DOHH2 (cell line): Measurements from ENCODE around the gene SPOCK2.

Source experiments
- H3F3A ChIP-seq: fragments of 200-600 bp; sonication (generic), shearing (Covaris generic); 2 replicates; pipeline ENCODE4 v1.6.0; 2016; ENCODE audit warnings: antibody characterized with exemption, mild to moderate bottlenecking; ENCODE audit not compliant: control insufficient read depth, insufficient read depth
- H3K27ac ChIP-seq: fragments of 200-600 bp; sonication (generic); 2 replicates; pipeline ENCODE4 v1.5.1; 2014; ENCODE audit warnings: low read depth, mild to moderate bottlenecking, low read length, moderate library complexity
- H3K27me3 ChIP-seq: fragments of 200-600 bp; sonication (generic); 2 replicates; pipeline ENCODE4 v1.6.1; 2014; ENCODE audit warnings: mild to moderate bottlenecking, low read length, mixed read lengths; ENCODE audit not compliant: control insufficient read depth
- H3K36me3 ChIP-seq: fragments of 200-600 bp; sonication (generic); 2 replicates; pipeline ENCODE4 v1.6.1; 2014; ENCODE audit warnings: mild to moderate bottlenecking, low read length, moderate library complexity, mixed read lengths; ENCODE audit not compliant: control insufficient read depth
- H3K4me1 ChIP-seq: fragments of 200-600 bp; sonication (generic); 2 replicates; pipeline ENCODE4 v1.6.1; 2014; ENCODE audit warnings: mild to moderate bottlenecking, low read length, mixed read lengths; ENCODE audit not compliant: control insufficient read depth
- H3K4me2 ChIP-seq: fragments of 200-600 bp; sonication (generic); 2 replicates; pipeline ENCODE4 v1.6.0; 2014; ENCODE audit warnings: mild to moderate bottlenecking, low read length, moderate library complexity
- H3K4me3 ChIP-seq: fragments of 200-600 bp; sonication (generic); 2 replicates; pipeline ENCODE4 v1.5.1; 2014; ENCODE audit warnings: mild to moderate bottlenecking, low read length, mixed read lengths
- H3K79me2 ChIP-seq: fragments of 200-600 bp; sonication (generic); 2 replicates; pipeline ENCODE4 v1.6.1; 2014; ENCODE audit warnings: mild to moderate bottlenecking, low read length, mixed read lengths; ENCODE audit not compliant: control insufficient read depth
- H3K9me2 ChIP-seq: fragments of 200-600 bp; sonication (generic); replicated peaks from 2 replicates; pipeline ENCODE4 v1.6.1; 2014; ENCODE audit warnings: mild to moderate bottlenecking, low read length, mixed read lengths; ENCODE audit not compliant: control insufficient read depth
- H3K9me3 ChIP-seq: fragments of 200-600 bp; sonication (generic); 2 replicates; pipeline ENCODE4 v1.6.1; 2014; ENCODE audit warnings: antibody characterized with exemption, low read length, mixed read lengths; ENCODE audit not compliant: control insufficient read depth, insufficient read depth
- H4K20me1 ChIP-seq: fragments of 200-600 bp; sonication (generic); 2 replicates; pipeline ENCODE4 v1.6.0; 2014; ENCODE audit warnings: low read depth, mild to moderate bottlenecking, antibody characterized with exemption, low read length, moderate library complexity; ENCODE audit not compliant: control insufficient read depth, insufficient read depth
- CTCF ChIP-seq: fragments of 200-600 bp; sonication (generic); IDR thresholded peaks from one replicate; pipeline ENCODE4 v1.5.1; 2014; ENCODE audit warnings: antibody characterized with exemption, mild to moderate bottlenecking, low read depth, low read length; ENCODE audit not compliant: poor library complexity, severe bottlenecking
- EZH2phosphoT487 ChIP-seq: fragments of 200-600 bp; sonication (generic); IDR thresholded peaks from 2 replicates; pipeline ENCODE4 v1.6.1; 2017; ENCODE audit warnings: borderline replicate concordance, mild to moderate bottlenecking, antibody characterized with exemption, low read length, moderate library complexity, mixed read lengths

The SPOCK2 gene

GRCh38 chr10:72124989-72125388 lies 36.6 kb upstream of the SPOCK2 start:
- H3K9me3 ChIP-seq, result no peaks in the 10 kb centered on the region
- no peaks in the 10 kb centered on the region for H3K9me2 ChIP-seq
- H3K4me2 ChIP-seq, result no peak overlapping the region
- 0 out of 2 replicates have a peak, but pooled peaks cover 2% of the 10 kb centered on the region for H3F3A ChIP-seq
- H3K4me3 ChIP-seq, result no peak overlapping the region
- H3K27ac ChIP-seq, result no peak overlapping the region
- no peaks in the 10 kb centered on the region for H3K27me3 ChIP-seq
- no peak for TF ChIP-seq CTCF
- TF ChIP-seq EZH2phosphoT487, result no peak
- H3K36me3 ChIP-seq, result peaks cover 13% of the 10 kb centered on the region
- H3K79me2 ChIP-seq, result no peaks in the 10 kb centered on the region
- no peaks in the 10 kb centered on the region for H4K20me1 ChIP-seq
- 0 out of 2 replicates have a peak, but pooled peaks cover 3% of the 10 kb centered on the region for H3K4me1 ChIP-seq

GRCh38 chr10:72124381-72124780 lies 36.0 kb upstream of the SPOCK2 start:
- Histone ChIP-seq H3K79me2 (no peaks in the 10 kb centered on the region), H3K4me3 (no peak overlapping the region), H3K27me3 (no peaks in the 10 kb centered on the region), H3K27ac (no peak overlapping the region), H3K36me3 (peaks cover 15% of the 10 kb centered on the region), H3F3A (0 out of 2 replicates have a peak, but pooled peaks cover 2% of the 10 kb centered on the region), H4K20me1 (no peaks in the 10 kb centered on the region), H3K4me2 (no peak overlapping the region), H3K9me3 (no peaks in the 10 kb centered on the region), H3K9me2 (no peaks in the 10 kb centered on the region), H3K4me1 (0 out of 2 replicates have a peak, but pooled peaks cover 3% of the 10 kb centered on the region)
- TF ChIP-seq EZH2phosphoT487 (no peak), CTCF (no peak)

- Histone ChIP-seq H3K4me1 (0 out of 2 replicates have a peak, but pooled peaks cover 3% of the 10 kb centered on the region), H3K4me3 (no peak overlapping the region), H3K79me2 (no peaks in the 10 kb centered on the region), H3K27ac (no peak overlapping the region), H3K36me3 (peaks cover 17% of the 10 kb centered on the region), H4K20me1 (no peaks in the 10 kb centered on the region), H3K4me2 (no peak overlapping the region), H3K9me3 (no peaks in the 10 kb centered on the region), H3F3A (0 out of 2 replicates have a peak, but pooled peaks cover 2% of the 10 kb centered on the region), H3K27me3 (no peaks in the 10 kb centered on the region), H3K9me2 (no peaks in the 10 kb centered on the region)
- no peak for TF ChIP-seq CTCF
- no peak for TF ChIP-seq EZH2phosphoT487
These were observed 35.3 kb upstream of the SPOCK2 start for GRCh38 chr10:72123616-72124015.
